ENCODE measurements around the gene BDH1. TPM values are rescaled to one million over a fixed set of nuclear protein-coding genes. Genes with fewer than 3 reads are reported as not detected.

Gene BDH1
- total RNA-seq, 3 donors from 2014 or later, result 14.6 to 33.1 (median 16.4) TPM

DNA sequence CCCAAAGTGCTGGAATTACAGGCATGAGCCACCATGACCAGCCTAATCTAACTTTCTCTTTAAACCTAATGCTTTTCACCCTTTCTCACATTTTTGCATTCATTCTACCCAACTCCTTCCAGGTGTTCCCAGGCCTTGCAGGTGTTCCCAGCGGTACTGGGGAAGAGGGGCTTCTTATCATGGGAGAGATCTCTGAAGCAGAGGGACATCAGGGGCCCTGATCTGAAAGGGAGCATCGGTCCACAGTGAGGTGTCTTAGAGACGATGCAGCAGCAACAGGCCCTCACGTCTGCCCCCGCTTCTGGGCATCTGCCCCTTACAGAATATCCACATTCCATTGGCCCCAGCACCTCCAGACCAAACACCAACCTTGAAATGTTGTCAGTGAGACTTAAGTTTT lies 29.0 kb upstream of the BDH1 start:
- Histone ChIP-seq H3K27me3 (no peaks in the 10 kb centered on the region), H3K36me3 (no peaks in the 10 kb centered on the region), H3K4me1 (no peaks in the 10 kb centered on the region), H3K27ac (no peak overlapping the region), H3K9me3 (no peaks in the 10 kb centered on the region), H3K4me3 (no peak overlapping the region)
- DNase-seq (ENCODE audit: low spot score in 2 of 2), result no peak
- TF ChIP-seq POLR2A (IDR thresholded peaks at IDR 0.05) (no peak), POLR2AphosphoS5 (IDR thresholded peaks at IDR 0.05) (no peak)
- TF ChIP-seq, protein P1, sequence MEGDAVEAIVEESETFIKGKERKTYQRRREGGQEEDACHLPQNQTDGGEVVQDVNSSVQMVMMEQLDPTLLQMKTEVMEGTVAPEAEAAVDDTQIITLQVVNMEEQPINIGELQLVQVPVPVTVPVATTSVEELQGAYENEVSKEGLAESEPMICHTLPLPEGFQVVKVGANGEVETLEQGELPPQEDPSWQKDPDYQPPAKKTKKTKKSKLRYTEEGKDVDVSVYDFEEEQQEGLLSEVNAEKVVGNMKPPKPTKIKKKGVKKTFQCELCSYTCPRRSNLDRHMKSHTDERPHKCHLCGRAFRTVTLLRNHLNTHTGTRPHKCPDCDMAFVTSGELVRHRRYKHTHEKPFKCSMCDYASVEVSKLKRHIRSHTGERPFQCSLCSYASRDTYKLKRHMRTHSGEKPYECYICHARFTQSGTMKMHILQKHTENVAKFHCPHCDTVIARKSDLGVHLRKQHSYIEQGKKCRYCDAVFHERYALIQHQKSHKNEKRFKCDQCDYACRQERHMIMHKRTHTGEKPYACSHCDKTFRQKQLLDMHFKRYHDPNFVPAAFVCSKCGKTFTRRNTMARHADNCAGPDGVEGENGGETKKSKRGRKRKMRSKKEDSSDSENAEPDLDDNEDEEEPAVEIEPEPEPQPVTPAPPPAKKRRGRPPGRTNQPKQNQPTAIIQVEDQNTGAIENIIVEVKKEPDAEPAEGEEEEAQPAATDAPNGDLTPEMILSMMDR (IDR thresholded peaks at IDR 0.05), result no peak
- intact Hi-C loops (cut with DNase I; ENCODE audit: low total_unique reads), result no loop called here

DNA sequence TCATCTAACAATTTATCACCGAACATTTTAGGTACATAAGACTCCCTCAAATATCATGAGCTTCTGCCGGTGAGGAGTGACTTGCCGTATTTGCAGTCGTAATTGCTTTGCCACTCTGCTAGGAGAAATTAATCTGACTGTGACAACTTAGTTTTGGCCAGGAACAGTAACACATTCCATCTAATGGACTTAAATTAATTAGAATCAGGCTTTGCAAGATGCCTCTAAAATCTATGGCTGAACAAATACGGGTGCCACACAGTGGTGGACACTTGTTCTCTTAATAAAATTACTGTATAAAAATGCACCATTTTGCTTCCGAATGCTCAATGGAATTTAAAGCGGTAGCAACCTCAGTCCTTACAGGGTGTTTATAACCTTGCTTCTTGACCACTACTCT lies 27.6 kb upstream of the BDH1 start:
- H3K9me3 ChIP-seq, result no peaks in the 10 kb centered on the region
- H3K36me3 ChIP-seq, result no peaks in the 10 kb centered on the region
- no peak overlapping the region for H3K27ac ChIP-seq
- no peak for TF ChIP-seq POLR2A (IDR thresholded peaks at IDR 0.05)
- TF ChIP-seq, protein P1 (IDR thresholded peaks at IDR 0.05), result no peak
- TF ChIP-seq POLR2AphosphoS5 (IDR thresholded peaks at IDR 0.05), result no peak
- H3K27me3 ChIP-seq, result no peaks in the 10 kb centered on the region
- DNase-seq (ENCODE audit: low spot score in 2 of 2), result no peak
- H3K4me1 ChIP-seq, result no peaks in the 10 kb centered on the region
- intact Hi-C loops (cut with DNase I; ENCODE audit: low total_unique reads), result no loop called here
- H3K4me3 ChIP-seq, result no peak overlapping the region

DNA sequence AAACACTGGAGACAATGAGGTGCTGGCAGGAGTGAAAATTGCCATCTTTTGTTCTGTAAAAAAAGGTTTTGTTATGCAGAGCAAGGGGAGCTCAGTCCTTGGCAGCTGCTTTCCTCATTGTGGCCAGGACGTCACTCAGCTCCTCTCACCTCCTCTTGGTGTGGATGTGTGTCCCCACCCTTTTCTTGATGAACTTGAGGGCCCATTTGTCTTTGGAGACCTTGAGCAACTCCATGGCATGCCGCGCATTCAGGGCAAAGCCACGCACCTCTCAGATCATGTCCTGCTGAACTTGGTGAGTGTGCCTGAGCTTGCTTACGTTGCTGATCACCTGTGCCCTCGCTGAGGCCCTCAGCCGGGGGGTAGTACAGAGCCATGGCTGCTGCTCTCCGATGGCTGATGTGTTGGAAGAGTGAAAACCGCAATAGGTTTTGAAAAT lies 24.5 kb upstream of the BDH1 start:
- Histone ChIP-seq H3K9me3 (no peaks in the 10 kb centered on the region), H3K4me3 (no peak overlapping the region), H3K4me1 (no peaks in the 10 kb centered on the region), H3K27me3 (no peaks in the 10 kb centered on the region), H3K36me3 (no peaks in the 10 kb centered on the region), H3K27ac (no peak overlapping the region)
- DNase-seq (ENCODE audit: low spot score in 2 of 2), result no peak
- intact Hi-C loops (cut with DNase I; ENCODE audit: low total_unique reads), result no loop called here
- TF ChIP-seq, protein P1 (IDR thresholded peaks at IDR 0.05), result no peak
- TF ChIP-seq POLR2A (IDR thresholded peaks at IDR 0.05) (no peak), POLR2AphosphoS5 (IDR thresholded peaks at IDR 0.05) (no peak)

DNA sequence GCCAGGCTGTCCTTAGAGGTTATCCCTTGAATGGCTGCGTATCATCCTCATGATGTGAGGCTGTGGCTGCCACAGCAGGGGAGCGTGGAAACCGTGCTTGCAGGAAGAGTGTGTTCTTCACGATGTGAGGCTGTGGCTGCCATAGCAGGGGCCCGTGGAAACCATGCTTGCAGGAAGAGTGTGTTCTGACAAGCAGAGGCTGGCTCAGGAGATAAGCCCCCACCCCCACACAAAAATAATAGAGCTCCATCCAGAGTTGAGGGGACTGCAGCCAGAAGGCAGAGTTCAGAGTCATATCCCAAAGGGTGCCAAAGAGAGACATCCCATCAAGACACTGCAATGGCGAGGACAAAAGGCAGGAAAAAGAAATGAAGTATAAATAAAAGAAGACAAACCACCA lies 22.6 kb upstream of the BDH1 start:
- intact Hi-C loops (cut with DNase I; ENCODE audit: low total_unique reads), result no loop called here
- Histone ChIP-seq H3K36me3 (no peaks in the 10 kb centered on the region), H3K4me1 (no peaks in the 10 kb centered on the region), H3K9me3 (no peaks in the 10 kb centered on the region), H3K27ac (no peak overlapping the region), H3K4me3 (no peak overlapping the region), H3K27me3 (no peaks in the 10 kb centered on the region)
- DNase-seq (ENCODE audit: low spot score in 2 of 2), result no peak
- TF ChIP-seq, protein P1 (IDR thresholded peaks at IDR 0.05), result no peak
- TF ChIP-seq POLR2A (IDR thresholded peaks at IDR 0.05), result no peak
- TF ChIP-seq POLR2AphosphoS5 (IDR thresholded peaks at IDR 0.05), result no peak

DNA sequence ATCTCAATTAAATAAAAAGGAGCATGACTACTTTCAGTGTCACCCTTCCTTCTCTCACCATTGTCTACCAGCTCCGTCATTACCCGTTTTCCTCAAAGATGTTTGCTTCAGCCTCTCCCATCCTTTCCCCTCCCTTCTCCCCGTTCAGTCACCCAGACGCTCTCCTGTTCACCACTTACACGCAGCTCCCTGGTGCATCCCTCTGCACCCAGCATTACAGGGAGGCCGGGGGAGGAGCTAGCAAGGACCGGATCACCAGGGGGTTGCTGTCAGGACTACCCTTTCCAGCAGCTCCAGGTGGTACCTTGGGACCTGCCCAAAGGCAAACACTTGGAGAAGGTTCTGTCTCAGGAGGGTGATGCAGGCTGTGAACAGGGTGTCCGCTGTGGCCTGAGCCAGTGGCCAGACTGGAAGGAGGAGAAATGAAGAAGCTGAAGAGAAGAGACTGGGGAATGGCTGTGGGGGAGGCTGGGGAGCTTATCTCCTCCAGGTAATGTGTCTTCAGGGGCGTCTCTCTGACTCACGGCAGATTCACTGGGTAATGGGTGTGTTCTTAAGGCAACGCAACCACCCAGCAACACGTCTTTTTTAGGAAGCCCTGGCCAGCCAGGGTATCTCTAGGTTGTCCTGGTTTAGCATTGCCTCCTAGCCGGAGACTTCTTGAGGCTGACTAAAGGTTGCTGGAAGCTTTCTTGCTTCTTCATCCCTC lies 21.8 kb upstream of the BDH1 start:
- DNase-seq (ENCODE audit: low spot score in 2 of 2), result no peak
- no peaks in the 10 kb centered on the region for H3K27me3 ChIP-seq
- no peak overlapping the region for H3K27ac ChIP-seq
- no peak overlapping the region for H3K4me3 ChIP-seq
- H3K9me3 ChIP-seq, result no peaks in the 10 kb centered on the region
- TF ChIP-seq, protein P1 (IDR thresholded peaks at IDR 0.05), result no peak
- no peak for TF ChIP-seq POLR2AphosphoS5 (IDR thresholded peaks at IDR 0.05)
- no peak for TF ChIP-seq POLR2A (IDR thresholded peaks at IDR 0.05)
- intact Hi-C loops (cut with DNase I; ENCODE audit: low total_unique reads), result no loop called here
- no peaks in the 10 kb centered on the region for H3K36me3 ChIP-seq
- H3K4me1 ChIP-seq, result no peaks in the 10 kb centered on the region

Data from breast epithelium (tissue), 4 donors.